IMR-90 (cell line): ENCODE results near the gene LUZP1. TPM values are rescaled to one million over a fixed set of nuclear protein-coding genes. Genes with fewer than 3 reads are reported as not detected.

Experiments
- ATAC-seq: fragments of 200-7000 bp; cut with Tn5 transposase; 2 replicates; pipeline ENCODE4 v1.9.1; 2020; ENCODE audit warnings: low read depth, mild to moderate bottlenecking, moderate library complexity
- BruUV-seq: library from RNA; stranded (reverse); fragments of 400-500 nt; replicated peaks from 2 replicates; lab custom pipeline; 2021; lab: Mats Ljungman, UMichigan
- CTCF ChIA-PET: fragments of 300-600 bp; formaldehyde crosslinking; extraction: SDS; loops from one replicate; lab custom pipeline; 2021; ENCODE audit warnings: antibody characterized with exemption; lab: Yijun Ruan, JAX
- POLR2A ChIA-PET: fragments of 300-600 bp; sonication (Branson Sonifier 250); formaldehyde crosslinking; loops from one replicate; lab custom pipeline; 2022; ENCODE audit warnings: antibody characterized with exemption; ENCODE audit not compliant: unreplicated experiment; lab: Charles Lee
- DNase-seq: peaks from one replicate; pipeline ENCODE4 v3.0.0; 2013
- H2AFZ ChIP-seq: replicated peaks from 2 replicates; pipeline ENCODE3; 2013; ENCODE audit warnings: low read length, mild to moderate bottlenecking; ENCODE audit not compliant: poor library complexity
- H2AK5ac ChIP-seq: 2 replicates; pipeline ENCODE4 v1.6.1; 2013; ENCODE audit warnings: low read depth, low read length, inconsistent platforms
- H2AK9ac ChIP-seq: replicated peaks from 2 replicates; pipeline ENCODE3; 2013; ENCODE audit warnings: mild to moderate bottlenecking, low read depth, low read length, moderate library complexity; ENCODE audit not compliant: poor library complexity
- H2BK120ac ChIP-seq: 2 replicates; pipeline ENCODE4 v1.6.1; 2013; ENCODE audit warnings: low read depth, low read length, inconsistent platforms
- H2BK15ac ChIP-seq: 3 replicates; pipeline ENCODE4 v1.6.1; 2013; ENCODE audit warnings: low read depth, low read length, inconsistent platforms
- H2BK20ac ChIP-seq: 2 replicates; pipeline ENCODE4 v1.6.1; 2013; ENCODE audit warnings: low read depth, mild to moderate bottlenecking, inconsistent platforms, low read length, moderate library complexity
- H2BK5ac ChIP-seq: 2 replicates; pipeline ENCODE4 v1.6.1; 2013; ENCODE audit warnings: mild to moderate bottlenecking, low read depth, low read length, inconsistent platforms; ENCODE audit not compliant: poor library complexity, severe bottlenecking
- H3K14ac ChIP-seq: replicated peaks from 2 replicates; pipeline ENCODE4 v1.6.1; 2013; ENCODE audit warnings: low read depth, low read length, inconsistent platforms
- H3K18ac ChIP-seq: 2 replicates; pipeline ENCODE4 v1.6.1; 2013; ENCODE audit warnings: low read depth, low read length, control low read depth
- H3K23ac ChIP-seq: 2 replicates; pipeline ENCODE4 v1.6.1; 2013; ENCODE audit warnings: low read depth, low read length, inconsistent platforms
- H3K27ac ChIP-seq: 2 replicates; pipeline ENCODE4 v1.5.1; 2013; ENCODE audit warnings: mild to moderate bottlenecking, control low read depth, low read length; ENCODE audit not compliant: insufficient read depth
- H3K27me3 ChIP-seq: 2 replicates; pipeline ENCODE4 v1.6.1; 2013; ENCODE audit warnings: low read length; ENCODE audit not compliant: control insufficient read depth, insufficient read depth
- H3K36me3 ChIP-seq: 2 replicates; pipeline ENCODE4 v1.6.1; 2013; ENCODE audit warnings: low read length, mixed read lengths; ENCODE audit not compliant: control insufficient read depth, insufficient read depth
- H3K4ac ChIP-seq: 2 replicates; pipeline ENCODE4 v1.6.1; 2013; ENCODE audit warnings: low read depth, low read length, inconsistent platforms
- H3K4me1 ChIP-seq: 2 replicates; pipeline ENCODE4 v1.6.1; 2013; ENCODE audit warnings: low read length, mixed read lengths; ENCODE audit not compliant: control insufficient read depth, insufficient read depth
- H3K4me2 ChIP-seq: 2 replicates; pipeline ENCODE4 v1.6.1; 2013; ENCODE audit warnings: low read depth, mild to moderate bottlenecking, control low read depth, low read length, moderate library complexity
- H3K4me3 ChIP-seq: 2 replicates; pipeline ENCODE4 v1.5.1; 2013; ENCODE audit warnings: low read depth, mild to moderate bottlenecking, control low read depth, low read length, moderate library complexity; ENCODE audit not compliant: insufficient read depth
- H3K56ac ChIP-seq: 2 replicates; pipeline ENCODE4 v1.6.1; 2013; ENCODE audit warnings: low read length, inconsistent platforms; ENCODE audit not compliant: insufficient read depth; ENCODE audit errors: extremely low read depth
- H3K79me1 ChIP-seq, 2 experiments: 2 replicates each; pipeline ENCODE4 v1.6.1; 2013; ENCODE audit warnings: low read length in 2 of 2, inconsistent platforms in 1 of 2, low read depth in 1 of 2
- H3K9ac ChIP-seq: 2 replicates; pipeline ENCODE4 v1.6.1; 2013; ENCODE audit warnings: low read depth, low read length, control low read depth
- H3K9me1 ChIP-seq: 2 replicates; pipeline ENCODE4 v1.6.1; 2013; ENCODE audit warnings: low read length, inconsistent platforms; ENCODE audit not compliant: insufficient read depth
- H3K9me3 ChIP-seq: 2 replicates; pipeline ENCODE4 v1.6.1; 2013; ENCODE audit warnings: low read length; ENCODE audit not compliant: control insufficient read depth, insufficient read depth
- H4K20me1 ChIP-seq: 2 replicates; pipeline ENCODE4 v1.6.1; 2013; ENCODE audit warnings: low read length, inconsistent platforms; ENCODE audit not compliant: insufficient read depth
- H4K5ac ChIP-seq: 2 replicates; pipeline ENCODE4 v1.6.1; 2013; ENCODE audit warnings: mild to moderate bottlenecking, low read depth, low read length, control low read depth
- H4K8ac ChIP-seq, 2 experiments: 2 replicates each; pipeline ENCODE4 v1.6.1; 2013; ENCODE audit warnings: low read depth in 2 of 2, low read length in 2 of 2, control low read depth in 1 of 2, inconsistent platforms in 1 of 2
- H4K91ac ChIP-seq: 2 replicates; pipeline ENCODE4 v1.6.1; 2013; ENCODE audit warnings: low read depth, low read length, inconsistent platforms; ENCODE audit not compliant: insufficient read depth
- CHD1 ChIP-seq: IDR thresholded peaks from 2 replicates; pipeline ENCODE4 v1.6.1; 2012; ENCODE audit warnings: low read depth, low read length, improper control_type of control experiment
- ELK1 ChIP-seq: fragments of 150-350 bp; IDR thresholded peaks from 2 replicates; pipeline ENCODE4 v1.6.1; 2016; ENCODE audit warnings: low read depth, mild to moderate bottlenecking, low read length, moderate library complexity, borderline replicate concordance
- FOS ChIP-seq: fragments of 150-350 bp; IDR thresholded peaks from 2 replicates; pipeline ENCODE4 v1.6.1; 2016; ENCODE audit warnings: low read depth, low read length
- MAFK ChIP-seq: IDR thresholded peaks from 2 replicates; pipeline ENCODE4 v1.6.1; 2012; ENCODE audit warnings: low read depth, low read length, improper control_type of control experiment
- MXI1 ChIP-seq: IDR thresholded peaks from 2 replicates; pipeline ENCODE4 v1.6.1; 2012; ENCODE audit warnings: low read depth, mild to moderate bottlenecking, low read length, moderate library complexity, borderline replicate concordance
- POLR2A ChIP-seq: IDR thresholded peaks from 2 replicates; pipeline ENCODE4 v1.6.1; 2012; ENCODE audit warnings: mild to moderate bottlenecking, low read depth, low read length
- RAD21 ChIP-seq: IDR thresholded peaks from 2 replicates; pipeline ENCODE4 v1.6.1; 2012; ENCODE audit warnings: low read length, improper control_type of control experiment
- RCOR1 ChIP-seq: IDR thresholded peaks from 2 replicates; pipeline ENCODE4 v1.6.1; 2012; ENCODE audit warnings: mild to moderate bottlenecking, low read length, improper control_type of control experiment; ENCODE audit not compliant: insufficient replicate concordance
- RFX5 ChIP-seq: IDR thresholded peaks from 2 replicates; pipeline ENCODE4 v1.8.0; 2012; ENCODE audit warnings: low read depth, mild to moderate bottlenecking, low read length, moderate library complexity
- SMC3 ChIP-seq: fragments of 150-350 bp; IDR thresholded peaks from 2 replicates; pipeline ENCODE4 v1.6.1; 2016; ENCODE audit warnings: low read depth, mild to moderate bottlenecking, antibody characterized with exemption, low read length, moderate library complexity
- USF2 ChIP-seq: fragments of 150-350 bp; IDR thresholded peaks from 2 replicates; pipeline ENCODE4 v1.6.1; 2017; ENCODE audit warnings: mild to moderate bottlenecking, antibody characterized with exemption, low read length, low read depth
- WGBS, 2 experiments: methylation state at CpG; one replicate each; pipeline versions ENCODE4 v1.1.5 to v1.1.7; 2013; ENCODE audit warnings: missing lambda C conversion rate in 2 of 2; ENCODE audit not compliant: insufficient read length in 1 of 2; ENCODE audit errors: extremely low coverage in 2 of 2; 5-methylcytosine and 5-hydroxymethylcytosine counted together
- dilution Hi-C: fragments of 300-500 bp; cut with HindIII; formaldehyde crosslinking; loops from one replicate; pipeline ENCODE4 v1.14.3; 2018; ENCODE audit warnings: low sequenced_read_pairs; ENCODE audit not compliant: unreplicated experiment
- in situ Hi-C: fragments of 300-500 bp; cut with MboI; formaldehyde crosslinking; loops from 3 replicates; pipeline ENCODE4 v1.14.3; 2019; ENCODE audit warnings: low sequenced_read_pairs, inconsistent platforms, mixed read lengths
- intact Hi-C: fragments of 100-400 bp; cut with micrococcal nuclease; formaldehyde crosslinking; loops from 2 replicates; pipeline ENCODE4 v1.10.0; 2022
- polyA plus RNA-seq, 3 experiments: library from polyadenylated mRNA; depleted of rRNA; stranded (reverse); fragments of >200 nt; gene quantifications; 2 replicates each; pipeline ENCODE4 v1.2.3, GENCODE V29; 2012; ENCODE audit warnings: low replicate concordance in 1 of 3
- total RNA-seq: library from RNA; depleted of rRNA; stranded (reverse); fragments of >200 nt; gene quantifications from 2 replicates; pipeline ENCODE4 v1.2.3, GENCODE V29; 2012

LUZP1 gene
- total and polyA plus RNA-seq, 2 of the 4 experiments (the other 2 are of a cell fraction): 13.1 to 31.7 TPM

- peaks cover 18% of the 10 kb centered on the region for H3K4me1 ChIP-seq
- H3K27me3 ChIP-seq: no peaks in the 10 kb centered on the region
- H3K4ac ChIP-seq: peak overlapping the region; percentile 95
- H3K27ac ChIP-seq: peak overlapping the region; percentile 20
- ChIA-PET POLR2A (interaction anchor here (0.5 kb wide), 1 partner anchor 28 kb away, joined by 3 read pairs; no protein-coding TSS in a partner anchor), CTCF (interaction anchor here (0.7 to 2.8 kb wide), 2 partner anchors 10 to 67 kb away, joined by 3 to 24 read pairs; no protein-coding TSS in a partner anchor)
- peak overlapping the region; percentile 21 for H2AK9ac ChIP-seq
- no peak overlapping the region for H3K9ac ChIP-seq
- DNase-seq: peak; percentile 95
- no peak overlapping the region for H3K4me3 ChIP-seq
- peaks cover 23% of the 10 kb centered on the region for H3K9me1 ChIP-seq
- H2BK20ac ChIP-seq: peak overlapping the region; percentile 96
- no peaks in the 10 kb centered on the region for H3K36me3 ChIP-seq
- dilution Hi-C loops (no loop called here), in situ Hi-C loops (no loop called here), intact Hi-C loops (no loop called here)
- peak overlapping the region; percentile 86 for H2BK15ac ChIP-seq
- H2BK5ac ChIP-seq: peak overlapping the region; percentile 93
- H4K8ac ChIP-seq: peak overlapping the region; percentile 5 to 92; a peak in 3 of 4 replicates
- peak overlapping the region; percentile 78 for H3K23ac ChIP-seq
- peak overlapping the region; percentile 77 for H4K5ac ChIP-seq
- 37% methylated on average over 2 of the region's 11 CpGs; no CpG with 5 or more reads in 1 of the 2 experiments for WGBS, 2 experiments
- peaks cover 0 to 19% of the 10 kb centered on the region in 2 experiments; a peak in 2 of 4 replicates for H3K79me1 ChIP-seq
- peak overlapping the region; percentile 44 for H3K4me2 ChIP-seq
- peak overlapping the region; percentile 95 for H2BK120ac ChIP-seq
- peak overlapping the region; percentile 99 for H2AK5ac ChIP-seq
- no TSS peak for BruUV-seq
- peak overlapping the region; percentile 90 for H4K91ac ChIP-seq
- peak overlapping the region; percentile 82 for H3K14ac ChIP-seq
- H4K20me1 ChIP-seq: no peaks in the 10 kb centered on the region
- peak overlapping the region; percentile 14 for H2AFZ ChIP-seq
- H3K56ac ChIP-seq: peak overlapping the region; percentile 75; the same call in 1 of the 2 replicates
- peak; percentile 43 for ATAC-seq
- H3K9me3 ChIP-seq: no peaks in the 10 kb centered on the region
- TF ChIP-seq RCOR1 (peak; percentile 35), MXI1 (no peak), USF2 (no peak), RAD21 (no peak; the same call in 1 of the 2 replicates), FOS (no peak; the same call in 1 of the 2 replicates), POLR2A (peak; percentile 67; the same call in 1 of the 2 replicates), ELK1 (no peak), MAFK (peak; percentile 67), CHD1 (no peak), RFX5 (no peak), SMC3 (0 out of 2 replicates have a peak, but pooled peaks have one; percentile 22)
- peak overlapping the region; percentile 67 for H3K18ac ChIP-seq
Measured at GRCh38 chr1:23194119-23194984, 25.7 kb upstream of the LUZP1 start.
